Measurements from ENCODE around the gene MED29. TPM values are rescaled to one million over a fixed set of nuclear protein-coding genes. Genes with fewer than 3 reads are reported as not detected.
A peak's percentile ranks its signal among the peaks of the same experiment; 100 is the strongest.
"Not testable (repeated sequence)": the region's sequence is repeated elsewhere in the genome, so short reads cannot be mapped to it uniquely, and the experiment has no call there.

MED29 gene
- total RNA-seq, 1 donor from 2014 or later: 32.4 TPM

DNA sequence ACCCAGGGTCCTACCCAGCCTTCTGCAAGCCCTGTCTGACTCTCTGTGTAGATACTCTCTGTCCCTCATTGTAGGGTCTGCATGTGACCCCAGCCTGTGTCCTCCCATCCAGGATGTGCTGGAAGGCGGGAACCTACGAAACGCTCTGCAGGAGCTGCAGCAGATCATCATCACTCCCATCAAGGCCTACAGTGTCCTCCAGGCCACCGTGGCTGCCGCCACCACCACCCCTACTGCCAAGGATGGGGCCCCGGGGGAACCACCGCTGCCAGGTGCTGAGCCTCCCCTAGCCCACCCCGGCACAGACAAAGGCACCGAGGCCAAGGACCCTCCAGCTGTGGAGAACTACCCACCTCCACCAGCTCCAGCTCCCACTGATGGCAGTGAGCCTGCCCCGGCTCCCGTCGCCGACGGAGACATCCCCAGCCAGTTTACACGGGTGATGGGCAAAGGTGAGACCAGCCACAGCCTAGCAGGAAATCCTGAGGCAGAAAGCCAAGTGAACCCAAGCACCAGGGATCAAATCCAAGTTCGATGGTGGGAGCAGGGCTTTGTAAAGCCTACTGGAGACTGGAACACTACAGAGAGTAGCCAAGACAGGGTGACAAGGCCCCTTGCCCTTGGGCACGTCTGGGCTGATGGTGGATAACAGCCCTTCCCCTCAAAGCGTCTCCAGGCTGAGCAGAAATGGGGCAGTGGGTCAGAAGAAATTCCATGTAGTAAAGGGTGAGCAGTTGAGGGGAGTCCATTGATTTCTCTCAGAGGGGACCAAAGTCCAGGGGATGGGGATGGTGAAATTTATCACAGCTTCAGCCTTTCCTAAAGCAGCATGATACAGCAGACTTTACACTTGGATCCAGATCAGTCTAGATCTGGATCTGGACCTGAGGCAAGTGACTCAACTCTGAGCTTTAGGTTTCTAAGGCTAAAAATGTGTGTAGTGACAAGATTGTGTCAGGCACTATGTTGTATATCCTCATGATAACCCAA lies 13.5 kb upstream of the MED29 start:
- DNase-seq (ENCODE audit: low spot score): no peak
- TF ChIP-seq, protein P1, sequence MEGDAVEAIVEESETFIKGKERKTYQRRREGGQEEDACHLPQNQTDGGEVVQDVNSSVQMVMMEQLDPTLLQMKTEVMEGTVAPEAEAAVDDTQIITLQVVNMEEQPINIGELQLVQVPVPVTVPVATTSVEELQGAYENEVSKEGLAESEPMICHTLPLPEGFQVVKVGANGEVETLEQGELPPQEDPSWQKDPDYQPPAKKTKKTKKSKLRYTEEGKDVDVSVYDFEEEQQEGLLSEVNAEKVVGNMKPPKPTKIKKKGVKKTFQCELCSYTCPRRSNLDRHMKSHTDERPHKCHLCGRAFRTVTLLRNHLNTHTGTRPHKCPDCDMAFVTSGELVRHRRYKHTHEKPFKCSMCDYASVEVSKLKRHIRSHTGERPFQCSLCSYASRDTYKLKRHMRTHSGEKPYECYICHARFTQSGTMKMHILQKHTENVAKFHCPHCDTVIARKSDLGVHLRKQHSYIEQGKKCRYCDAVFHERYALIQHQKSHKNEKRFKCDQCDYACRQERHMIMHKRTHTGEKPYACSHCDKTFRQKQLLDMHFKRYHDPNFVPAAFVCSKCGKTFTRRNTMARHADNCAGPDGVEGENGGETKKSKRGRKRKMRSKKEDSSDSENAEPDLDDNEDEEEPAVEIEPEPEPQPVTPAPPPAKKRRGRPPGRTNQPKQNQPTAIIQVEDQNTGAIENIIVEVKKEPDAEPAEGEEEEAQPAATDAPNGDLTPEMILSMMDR (IDR thresholded peaks at IDR 0.05; ENCODE audit: unreplicated experiment): no peak
- Mint-ChIP-seq H3K36me3 (ENCODE audit: low read depth, unreplicated experiment) (peaks cover 61% of the 10 kb centered on the region), H3K4me3 (ENCODE audit: unreplicated experiment) (no peak overlapping the region), H3K27ac (ENCODE audit: unreplicated experiment) (no peak overlapping the region), H3K27me3 (ENCODE audit: unreplicated experiment) (peaks cover 23% of the 10 kb centered on the region), H3K9me3 (ENCODE audit: unreplicated experiment) (no peaks in the 10 kb centered on the region), H3K4me1 (ENCODE audit: unreplicated experiment) (no peaks in the 10 kb centered on the region)

DNA sequence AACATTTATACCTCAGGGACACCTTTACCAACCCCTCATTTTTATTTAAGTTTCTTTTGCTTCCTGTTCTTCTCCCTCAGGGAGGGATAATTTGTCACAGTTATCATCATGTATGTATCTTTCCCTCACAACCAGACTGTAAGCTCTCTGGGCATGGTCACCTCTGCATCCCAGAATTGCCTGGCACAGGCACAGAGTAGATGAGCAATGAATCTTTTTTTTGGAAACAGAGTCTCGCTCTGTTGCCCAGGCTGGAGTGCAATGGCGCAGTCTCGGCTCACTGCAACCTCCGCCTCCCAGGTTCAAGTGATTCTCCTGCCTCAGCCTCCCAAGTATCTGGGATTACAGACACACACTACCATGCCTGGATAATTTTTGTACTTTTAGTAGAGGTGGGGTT lies 11.8 kb upstream of the MED29 start:
- not testable (repeated sequence) for H3K27ac Mint-ChIP-seq (ENCODE audit: unreplicated experiment); H3K9me3 Mint-ChIP-seq (ENCODE audit: unreplicated experiment); DNase-seq (ENCODE audit: low spot score); H3K4me1 Mint-ChIP-seq (ENCODE audit: unreplicated experiment)
- H3K36me3 Mint-ChIP-seq (ENCODE audit: low read depth, unreplicated experiment): peaks cover 67% of the 10 kb centered on the region
- peaks cover 24% of the 10 kb centered on the region for H3K27me3 Mint-ChIP-seq (ENCODE audit: unreplicated experiment)
- H3K4me3 Mint-ChIP-seq (ENCODE audit: unreplicated experiment): peak overlapping the region; percentile 71

DNA sequence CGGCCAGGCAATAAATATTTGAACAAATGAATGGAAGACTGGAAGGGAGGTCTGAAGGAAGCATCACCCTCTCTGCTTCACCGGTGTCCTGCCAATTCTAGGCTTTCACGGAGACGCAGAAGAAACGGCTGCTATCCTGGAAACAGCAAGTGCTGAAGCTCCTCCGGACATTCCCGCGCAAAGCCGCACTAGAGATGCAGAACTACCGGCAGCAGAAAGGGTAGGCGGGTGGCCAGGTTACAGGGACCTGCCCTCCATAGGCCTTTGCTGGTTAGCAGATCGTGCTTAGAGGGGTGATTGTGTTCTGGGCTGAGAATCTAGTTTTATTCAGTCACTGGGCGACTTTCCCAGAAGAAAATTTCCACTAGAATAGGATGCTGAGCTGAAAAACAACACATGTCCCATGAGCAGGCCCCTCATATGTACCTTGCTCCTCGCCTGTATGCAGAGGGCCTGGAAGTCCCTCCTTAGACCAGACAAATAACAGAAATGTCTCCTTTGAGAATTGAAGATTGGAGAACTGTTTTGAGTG lies 11.2 kb upstream of the MED29 start:
- Mint-ChIP-seq H3K4me3 (ENCODE audit: unreplicated experiment) (peak overlapping the region; percentile 28), H3K9me3 (ENCODE audit: unreplicated experiment) (no peaks in the 10 kb centered on the region), H3K27ac (ENCODE audit: unreplicated experiment) (no peak overlapping the region), H3K4me1 (ENCODE audit: unreplicated experiment) (no peaks in the 10 kb centered on the region), H3K27me3 (ENCODE audit: unreplicated experiment) (peaks cover 21% of the 10 kb centered on the region), H3K36me3 (ENCODE audit: low read depth, unreplicated experiment) (peaks cover 65% of the 10 kb centered on the region)
- DNase-seq (ENCODE audit: low spot score): no peak
- TF ChIP-seq, protein P1 (IDR thresholded peaks at IDR 0.05; ENCODE audit: unreplicated experiment): no peak

DNA sequence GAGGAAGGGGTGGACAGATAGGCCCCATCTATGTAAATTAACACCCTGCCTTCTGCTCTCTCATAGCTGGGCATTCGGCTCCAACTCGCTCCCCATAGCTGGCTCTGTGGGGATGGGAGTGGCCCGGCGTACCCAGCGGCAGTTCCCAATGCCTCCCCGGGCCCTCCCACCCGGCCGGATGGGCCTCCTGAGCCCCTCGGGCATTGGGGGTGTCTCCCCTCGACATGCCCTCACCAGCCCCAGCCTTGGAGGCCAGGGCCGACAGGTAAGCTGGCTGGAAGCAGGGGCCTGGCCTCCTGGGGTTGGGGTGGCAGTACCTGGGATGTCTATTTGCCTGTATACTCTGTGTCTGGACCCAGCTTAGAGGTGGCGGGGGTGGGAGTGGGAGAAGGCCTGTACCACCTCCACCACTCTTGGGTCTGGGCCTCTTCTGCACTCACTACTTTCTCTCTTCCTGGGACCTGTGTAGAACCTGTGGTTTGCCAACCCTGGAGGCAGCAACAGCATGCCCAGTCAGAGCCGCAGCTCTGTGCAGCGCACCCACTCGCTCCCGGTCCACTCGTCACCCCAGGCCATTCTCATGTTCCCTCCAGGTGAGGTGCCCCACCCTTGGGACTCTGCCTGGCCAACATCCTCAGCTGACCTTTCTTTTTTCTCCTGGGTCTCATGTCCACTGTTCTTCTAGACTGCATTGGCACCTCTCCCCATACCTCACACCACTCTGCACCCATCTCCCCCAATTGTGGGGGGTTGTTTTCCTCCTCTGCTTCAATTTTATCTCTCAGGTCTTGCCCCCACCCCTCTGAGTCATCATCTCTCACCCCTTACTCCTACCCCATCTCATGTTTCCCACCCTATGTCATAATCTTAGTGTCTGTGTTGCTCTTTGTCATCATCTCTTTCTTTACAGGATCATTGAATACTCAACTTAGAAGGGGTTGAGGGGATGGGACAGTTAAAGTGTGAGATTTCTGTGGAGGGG lies 10.4 kb upstream of the MED29 start:
- H3K36me3 Mint-ChIP-seq (ENCODE audit: low read depth, unreplicated experiment): peaks cover 62% of the 10 kb centered on the region
- no peak overlapping the region for H3K27ac Mint-ChIP-seq (ENCODE audit: unreplicated experiment)
- H3K9me3 Mint-ChIP-seq (ENCODE audit: unreplicated experiment): no peaks in the 10 kb centered on the region
- H3K4me3 Mint-ChIP-seq (ENCODE audit: unreplicated experiment): peak overlapping the region; percentile 44
- TF ChIP-seq, protein P1 (IDR thresholded peaks at IDR 0.05; ENCODE audit: unreplicated experiment): no peak
- H3K4me1 Mint-ChIP-seq (ENCODE audit: unreplicated experiment): no peaks in the 10 kb centered on the region
- no peak for DNase-seq (ENCODE audit: low spot score)
- peaks cover 21% of the 10 kb centered on the region for H3K27me3 Mint-ChIP-seq (ENCODE audit: unreplicated experiment)

Measured in endothelial cell (in vitro differentiated cells).